HEK293 (cell line): ENCODE measurements around the gene MRAP2.

Experiments
- CTCF ChIA-PET: fragments of 350-600 bp; formaldehyde crosslinking; extraction: SDS; loops from one replicate; lab custom pipeline; 2021; ENCODE audit warnings: antibody characterized with exemption; lab: Yijun Ruan, JAX
- POLR2A ChIA-PET: fragments of 300-600 bp; formaldehyde crosslinking; extraction: SDS; loops from one replicate; lab custom pipeline; 2020; ENCODE audit warnings: antibody characterized with exemption, inconsistent platforms; lab: Yijun Ruan, JAX
- H3K27ac ChIP-seq: fragments of 200-500 bp; sonication (Bioruptor generic); 2 replicates; pipeline ENCODE4 v1.5.1; 2014; ENCODE audit warnings: low read depth, low read length, control low read depth, inconsistent platforms; ENCODE audit errors: extremely low read depth
- H3K36me3 ChIP-seq, 2 experiments: fragments of 200-500 bp in 1 of 2; sonication (Bioruptor generic) in 1 of 2; 1 replicate in 1 of 2; 2 replicates in 1 of 2; pipeline ENCODE4 v1.5.1; 2014 to 2017; ENCODE audit warnings: inconsistent platforms in 2 of 2, low read length in 2 of 2; ENCODE audit not compliant: control insufficient read depth in 2 of 2, insufficient read depth in 1 of 2
- H3K4me1 ChIP-seq: fragments of 200-500 bp; sonication (Bioruptor generic); 2 replicates; pipeline ENCODE4 v1.5.1; 2014; ENCODE audit warnings: mild to moderate bottlenecking, low read length, inconsistent platforms; ENCODE audit not compliant: control insufficient read depth, insufficient read depth
- H3K4me3 ChIP-seq: 2 replicates; pipeline ENCODE4 v1.5.1; 2011; ENCODE audit warnings: low read depth, mild to moderate bottlenecking, control low read depth, low read length, moderate library complexity
- H3K9me3 ChIP-seq: fragments of 200-500 bp; sonication (Bioruptor generic); 2 replicates; pipeline ENCODE4 v1.5.1; 2014; ENCODE audit warnings: low read depth, low read length, inconsistent platforms; ENCODE audit not compliant: control insufficient read depth, insufficient read depth
- BCL11A ChIP-seq: fragments of 450-650 bp; formaldehyde crosslinking; IDR thresholded peaks from 2 replicates; pipeline ENCODE4 v1.5.1; 2016; ENCODE audit warnings: low read depth, missing biosample characterization, missing genetic modification characterization
- GFI1B ChIP-seq: fragments of 450-650 bp; formaldehyde crosslinking; IDR thresholded peaks from 2 replicates; pipeline ENCODE4 v1.5.1; 2016; ENCODE audit warnings: missing biosample characterization, missing genetic modification characterization
- PBX3 ChIP-seq: sonication (generic); formaldehyde crosslinking; IDR thresholded peaks from 2 replicates; pipeline ENCODE4 v1.8.1; 2022; ENCODE audit warnings: mild to moderate bottlenecking, moderate library complexity, missing genetic modification reagents
- SP2 ChIP-seq: fragments of 450-650 bp; formaldehyde crosslinking; IDR thresholded peaks from 2 replicates; pipeline ENCODE4 v1.5.1; 2016; ENCODE audit warnings: missing biosample characterization, missing genetic modification characterization
- ZBTB48 ChIP-seq: fragments of 450-650 bp; formaldehyde crosslinking; IDR thresholded peaks from 2 replicates; pipeline ENCODE4 v1.5.1; 2016; ENCODE audit warnings: missing biosample characterization, missing genetic modification characterization
- ZNF324 ChIP-seq: fragments of 450-650 bp; formaldehyde crosslinking; IDR thresholded peaks from 2 replicates; pipeline ENCODE4 v1.5.1; 2016; ENCODE audit warnings: missing biosample characterization, missing genetic modification characterization
- ZNF335 ChIP-seq: fragments of 450-650 bp; formaldehyde crosslinking; conservative IDR thresholded peaks from 2 replicates; pipeline ENCODE4 v1.5.1; 2016; ENCODE audit warnings: missing biosample characterization, missing genetic modification characterization
- ZNF426 ChIP-seq: fragments of 450-650 bp; formaldehyde crosslinking; IDR thresholded peaks from 2 replicates; pipeline ENCODE4 v1.5.1; 2017; ENCODE audit warnings: missing biosample characterization, missing genetic modification characterization, mild to moderate bottlenecking, inconsistent platforms, moderate library complexity
- ZNF514 ChIP-seq: fragments of 450-650 bp; formaldehyde crosslinking; IDR thresholded peaks from 2 replicates; pipeline ENCODE4 v1.5.1; 2016; ENCODE audit warnings: missing biosample characterization, missing genetic modification characterization
- ZNF544 ChIP-seq: fragments of 450-650 bp; formaldehyde crosslinking; IDR thresholded peaks from 2 replicates; pipeline ENCODE4 v1.5.0; 2017; ENCODE audit warnings: missing biosample characterization, missing genetic modification characterization
- ZNF549 ChIP-seq: fragments of 450-650 bp; IDR thresholded peaks from 2 replicates; pipeline ENCODE4 v1.5.1; 2018; ENCODE audit warnings: missing biosample characterization, missing genetic modification characterization, mild to moderate bottlenecking, inconsistent platforms, moderate library complexity
- ZNF707 ChIP-seq: fragments of 450-650 bp; formaldehyde crosslinking; IDR thresholded peaks from 2 replicates; pipeline ENCODE4 v1.5.1; 2016; ENCODE audit warnings: missing biosample characterization, missing genetic modification characterization
- ZNF792 ChIP-seq: fragments of 450-650 bp; formaldehyde crosslinking; IDR thresholded peaks from 2 replicates; pipeline ENCODE4 v1.5.1; 2016; ENCODE audit warnings: missing biosample characterization, missing genetic modification characterization
- ZXDB ChIP-seq: fragments of 450-650 bp; formaldehyde crosslinking; IDR thresholded peaks from 2 replicates; pipeline ENCODE4 v1.5.1; 2016; ENCODE audit warnings: missing biosample characterization, missing genetic modification characterization
- TF ChIP-seq, protein P1 (sequence below): fragments of 450-650 bp; formaldehyde crosslinking; IDR thresholded peaks from 2 replicates; pipeline ENCODE4 v1.5.1; 2016; ENCODE audit warnings: missing biosample characterization, missing genetic modification characterization
- TF ChIP-seq, protein P2 (sequence below): fragments of 450-650 bp; formaldehyde crosslinking; IDR thresholded peaks from 2 replicates; pipeline ENCODE4 v1.5.1; 2016; ENCODE audit warnings: missing biosample characterization, missing genetic modification characterization
- TF ChIP-seq, protein P3 (sequence below): fragments of 450-650 bp; formaldehyde crosslinking; IDR thresholded peaks from 2 replicates; pipeline ENCODE4 v1.5.1; 2016; ENCODE audit warnings: missing biosample characterization, missing genetic modification characterization
- TF ChIP-seq, protein P4 (sequence below): fragments of 450-650 bp; formaldehyde crosslinking; IDR thresholded peaks from 2 replicates; pipeline ENCODE4 v1.5.1; 2016; ENCODE audit warnings: missing biosample characterization, missing genetic modification characterization
- TF ChIP-seq, protein P5 (sequence below): fragments of 450-650 bp; formaldehyde crosslinking; IDR thresholded peaks from 2 replicates; pipeline ENCODE4 v1.5.1; 2016; ENCODE audit warnings: missing biosample characterization, missing genetic modification characterization
- TF ChIP-seq, protein P6 (sequence below): fragments of 450-650 bp; formaldehyde crosslinking; IDR thresholded peaks from 2 replicates; pipeline ENCODE4 v1.5.1; 2016; ENCODE audit warnings: missing biosample characterization, missing genetic modification characterization

The MRAP2 gene

DNA sequence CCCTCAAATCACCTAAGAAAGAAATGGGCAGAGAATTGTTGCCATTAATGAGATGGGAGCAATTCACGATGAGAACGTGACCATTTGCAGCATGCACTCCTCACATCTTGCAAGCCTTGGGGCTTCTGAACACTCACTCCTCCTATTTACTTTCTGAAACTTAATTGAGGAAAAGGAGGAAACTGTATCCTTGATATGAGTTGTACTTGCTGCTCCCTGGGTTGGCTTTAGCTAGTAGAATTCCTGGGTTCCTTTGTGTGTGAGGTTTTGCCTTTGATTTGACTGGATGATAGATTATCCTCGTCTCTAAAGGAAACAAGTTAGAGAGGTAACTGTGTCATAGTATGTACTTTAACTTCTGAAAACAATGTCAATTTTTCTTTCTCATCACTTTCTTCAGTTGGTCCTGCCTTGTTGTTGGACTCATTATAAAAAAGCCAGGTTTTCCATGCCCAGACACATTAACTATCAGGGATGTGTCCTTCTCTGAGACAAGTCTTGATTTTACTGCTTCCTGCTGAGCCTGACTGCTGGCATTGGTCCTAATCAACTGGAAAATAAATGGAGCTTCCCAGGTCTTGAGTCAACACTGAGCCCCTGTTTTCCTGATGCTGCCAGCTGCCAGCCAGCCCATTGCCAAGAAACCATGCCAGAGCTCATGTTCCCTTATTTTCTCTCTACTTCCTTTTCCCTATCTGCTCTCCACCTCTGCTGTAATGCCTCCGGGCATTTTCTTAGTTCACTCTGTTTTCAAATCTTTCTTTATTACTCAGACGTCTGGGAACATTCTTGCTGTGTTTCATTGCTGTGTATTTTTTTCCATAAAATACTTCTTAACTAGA lies 6.0 kb upstream of the MRAP2 start:
- ChIA-PET POLR2A (interaction anchor here (0.7 kb wide), 1 partner anchor 168 kb away, joined by 3 read pairs; the partner anchor contains the start of gene CYB5R4), CTCF (no interaction called here)
- no peak overlapping the region for H3K27ac ChIP-seq
- 0 out of 2 replicates have a peak, but pooled peaks cover 5% of the 10 kb centered on the region for H3K4me1 ChIP-seq
- no peaks in the 10 kb centered on the region for H3K9me3 ChIP-seq
- H3K36me3 ChIP-seq, result no peaks in the 10 kb centered on the region
- no peak overlapping the region for H3K4me3 ChIP-seq
- TF ChIP-seq ZNF514 (tag by site-specific recombination) (no peak), ZNF324 (tag by site-specific recombination) (no peak), GFI1B (tag by site-specific recombination) (no peak), BCL11A (tag by site-specific recombination) (no peak), ZBTB48 (tag by site-specific recombination) (peak; percentile 67; the same call in 1 of the 2 replicates), ZNF544 (tag by site-specific recombination) (no peak), ZNF549 (tag by site-specific recombination) (no peak), ZNF707 (tag by site-specific recombination) (no peak), SP2 (no peak), ZNF792 (tag by site-specific recombination) (no peak), ZXDB (tag by site-specific recombination) (peak; percentile 55), ZNF335 (tag by site-specific recombination) (peak; percentile 47; the same call in 1 of the 2 replicates), PBX3 (CRISPR knock-in tag) (no peak), ZNF426 (tag by site-specific recombination) (no peak)
- TF ChIP-seq, protein P1, sequence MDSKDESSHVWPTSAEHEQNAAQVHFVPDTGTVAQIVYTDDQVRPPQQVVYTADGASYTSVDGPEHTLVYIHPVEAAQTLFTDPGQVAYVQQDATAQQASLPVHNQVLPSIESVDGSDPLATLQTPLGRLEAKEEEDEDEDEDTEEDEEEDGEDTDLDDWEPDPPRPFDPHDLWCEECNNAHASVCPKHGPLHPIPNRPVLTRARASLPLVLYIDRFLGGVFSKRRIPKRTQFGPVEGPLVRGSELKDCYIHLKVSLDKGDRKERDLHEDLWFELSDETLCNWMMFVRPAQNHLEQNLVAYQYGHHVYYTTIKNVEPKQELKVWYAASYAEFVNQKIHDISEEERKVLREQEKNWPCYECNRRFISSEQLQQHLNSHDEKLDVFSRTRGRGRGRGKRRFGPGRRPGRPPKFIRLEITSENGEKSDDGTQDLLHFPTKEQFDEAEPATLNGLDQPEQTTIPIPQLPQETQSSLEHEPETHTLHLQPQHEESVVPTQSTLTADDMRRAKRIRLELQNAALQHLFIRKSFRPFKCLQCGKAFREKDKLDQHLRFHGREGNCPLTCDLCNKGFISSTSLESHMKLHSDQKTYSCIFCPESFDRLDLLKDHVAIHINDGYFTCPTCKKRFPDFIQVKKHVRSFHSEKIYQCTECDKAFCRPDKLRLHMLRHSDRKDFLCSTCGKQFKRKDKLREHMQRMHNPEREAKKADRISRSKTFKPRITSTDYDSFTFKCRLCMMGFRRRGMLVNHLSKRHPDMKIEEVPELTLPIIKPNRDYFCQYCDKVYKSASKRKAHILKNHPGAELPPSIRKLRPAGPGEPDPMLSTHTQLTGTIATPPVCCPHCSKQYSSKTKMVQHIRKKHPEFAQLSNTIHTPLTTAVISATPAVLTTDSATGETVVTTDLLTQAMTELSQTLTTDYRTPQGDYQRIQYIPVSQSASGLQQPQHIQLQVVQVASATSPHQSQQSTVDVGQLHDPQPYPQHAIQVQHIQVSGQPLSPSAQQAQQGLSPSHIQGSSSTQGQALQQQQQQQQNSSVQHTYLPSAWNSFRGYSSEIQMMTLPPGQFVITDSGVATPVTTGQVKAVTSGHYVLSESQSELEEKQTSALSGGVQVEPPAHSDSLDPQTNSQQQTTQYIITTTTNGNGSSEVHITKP, result peak; percentile 68
- TF ChIP-seq, protein P2, sequence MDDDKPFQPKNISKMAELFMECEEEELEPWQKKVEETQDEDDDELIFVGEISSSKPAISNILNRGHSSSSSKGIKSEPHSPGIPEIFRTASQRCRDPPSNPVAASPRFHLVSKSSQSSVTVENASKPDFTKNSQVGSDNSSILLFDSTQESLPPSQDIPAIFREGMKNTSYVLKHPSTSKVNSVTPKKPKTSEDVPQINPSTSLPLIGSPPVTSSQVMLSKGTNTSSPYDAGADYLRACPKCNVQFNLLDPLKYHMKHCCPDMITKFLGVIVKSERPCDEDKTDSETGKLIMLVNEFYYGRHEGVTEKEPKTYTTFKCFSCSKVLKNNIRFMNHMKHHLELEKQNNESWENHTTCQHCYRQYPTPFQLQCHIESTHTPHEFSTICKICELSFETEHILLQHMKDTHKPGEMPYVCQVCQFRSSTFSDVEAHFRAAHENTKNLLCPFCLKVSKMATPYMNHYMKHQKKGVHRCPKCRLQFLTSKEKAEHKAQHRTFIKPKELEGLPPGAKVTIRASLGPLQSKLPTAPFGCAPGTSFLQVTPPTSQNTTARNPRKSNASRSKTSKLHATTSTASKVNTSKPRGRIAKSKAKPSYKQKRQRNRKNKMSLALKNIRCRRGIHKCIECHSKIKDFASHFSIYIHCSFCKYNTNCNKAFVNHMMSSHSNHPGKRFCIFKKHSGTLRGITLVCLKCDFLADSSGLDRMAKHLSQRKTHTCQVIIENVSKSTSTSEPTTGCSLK, result no peak
- TF ChIP-seq, protein P3, sequence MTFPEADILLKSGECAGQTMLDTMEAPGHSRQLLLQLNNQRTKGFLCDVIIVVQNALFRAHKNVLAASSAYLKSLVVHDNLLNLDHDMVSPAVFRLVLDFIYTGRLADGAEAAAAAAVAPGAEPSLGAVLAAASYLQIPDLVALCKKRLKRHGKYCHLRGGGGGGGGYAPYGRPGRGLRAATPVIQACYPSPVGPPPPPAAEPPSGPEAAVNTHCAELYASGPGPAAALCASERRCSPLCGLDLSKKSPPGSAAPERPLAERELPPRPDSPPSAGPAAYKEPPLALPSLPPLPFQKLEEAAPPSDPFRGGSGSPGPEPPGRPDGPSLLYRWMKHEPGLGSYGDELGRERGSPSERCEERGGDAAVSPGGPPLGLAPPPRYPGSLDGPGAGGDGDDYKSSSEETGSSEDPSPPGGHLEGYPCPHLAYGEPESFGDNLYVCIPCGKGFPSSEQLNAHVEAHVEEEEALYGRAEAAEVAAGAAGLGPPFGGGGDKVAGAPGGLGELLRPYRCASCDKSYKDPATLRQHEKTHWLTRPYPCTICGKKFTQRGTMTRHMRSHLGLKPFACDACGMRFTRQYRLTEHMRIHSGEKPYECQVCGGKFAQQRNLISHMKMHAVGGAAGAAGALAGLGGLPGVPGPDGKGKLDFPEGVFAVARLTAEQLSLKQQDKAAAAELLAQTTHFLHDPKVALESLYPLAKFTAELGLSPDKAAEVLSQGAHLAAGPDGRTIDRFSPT, result no peak
- TF ChIP-seq, protein P4, sequence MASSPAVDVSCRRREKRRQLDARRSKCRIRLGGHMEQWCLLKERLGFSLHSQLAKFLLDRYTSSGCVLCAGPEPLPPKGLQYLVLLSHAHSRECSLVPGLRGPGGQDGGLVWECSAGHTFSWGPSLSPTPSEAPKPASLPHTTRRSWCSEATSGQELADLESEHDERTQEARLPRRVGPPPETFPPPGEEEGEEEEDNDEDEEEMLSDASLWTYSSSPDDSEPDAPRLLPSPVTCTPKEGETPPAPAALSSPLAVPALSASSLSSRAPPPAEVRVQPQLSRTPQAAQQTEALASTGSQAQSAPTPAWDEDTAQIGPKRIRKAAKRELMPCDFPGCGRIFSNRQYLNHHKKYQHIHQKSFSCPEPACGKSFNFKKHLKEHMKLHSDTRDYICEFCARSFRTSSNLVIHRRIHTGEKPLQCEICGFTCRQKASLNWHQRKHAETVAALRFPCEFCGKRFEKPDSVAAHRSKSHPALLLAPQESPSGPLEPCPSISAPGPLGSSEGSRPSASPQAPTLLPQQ (tag by site-specific recombination), result no peak
- TF ChIP-seq, protein P5, sequence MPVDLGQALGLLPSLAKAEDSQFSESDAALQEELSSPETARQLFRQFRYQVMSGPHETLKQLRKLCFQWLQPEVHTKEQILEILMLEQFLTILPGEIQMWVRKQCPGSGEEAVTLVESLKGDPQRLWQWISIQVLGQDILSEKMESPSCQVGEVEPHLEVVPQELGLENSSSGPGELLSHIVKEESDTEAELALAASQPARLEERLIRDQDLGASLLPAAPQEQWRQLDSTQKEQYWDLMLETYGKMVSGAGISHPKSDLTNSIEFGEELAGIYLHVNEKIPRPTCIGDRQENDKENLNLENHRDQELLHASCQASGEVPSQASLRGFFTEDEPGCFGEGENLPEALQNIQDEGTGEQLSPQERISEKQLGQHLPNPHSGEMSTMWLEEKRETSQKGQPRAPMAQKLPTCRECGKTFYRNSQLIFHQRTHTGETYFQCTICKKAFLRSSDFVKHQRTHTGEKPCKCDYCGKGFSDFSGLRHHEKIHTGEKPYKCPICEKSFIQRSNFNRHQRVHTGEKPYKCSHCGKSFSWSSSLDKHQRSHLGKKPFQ, result no peak
- TF ChIP-seq, protein P6, sequence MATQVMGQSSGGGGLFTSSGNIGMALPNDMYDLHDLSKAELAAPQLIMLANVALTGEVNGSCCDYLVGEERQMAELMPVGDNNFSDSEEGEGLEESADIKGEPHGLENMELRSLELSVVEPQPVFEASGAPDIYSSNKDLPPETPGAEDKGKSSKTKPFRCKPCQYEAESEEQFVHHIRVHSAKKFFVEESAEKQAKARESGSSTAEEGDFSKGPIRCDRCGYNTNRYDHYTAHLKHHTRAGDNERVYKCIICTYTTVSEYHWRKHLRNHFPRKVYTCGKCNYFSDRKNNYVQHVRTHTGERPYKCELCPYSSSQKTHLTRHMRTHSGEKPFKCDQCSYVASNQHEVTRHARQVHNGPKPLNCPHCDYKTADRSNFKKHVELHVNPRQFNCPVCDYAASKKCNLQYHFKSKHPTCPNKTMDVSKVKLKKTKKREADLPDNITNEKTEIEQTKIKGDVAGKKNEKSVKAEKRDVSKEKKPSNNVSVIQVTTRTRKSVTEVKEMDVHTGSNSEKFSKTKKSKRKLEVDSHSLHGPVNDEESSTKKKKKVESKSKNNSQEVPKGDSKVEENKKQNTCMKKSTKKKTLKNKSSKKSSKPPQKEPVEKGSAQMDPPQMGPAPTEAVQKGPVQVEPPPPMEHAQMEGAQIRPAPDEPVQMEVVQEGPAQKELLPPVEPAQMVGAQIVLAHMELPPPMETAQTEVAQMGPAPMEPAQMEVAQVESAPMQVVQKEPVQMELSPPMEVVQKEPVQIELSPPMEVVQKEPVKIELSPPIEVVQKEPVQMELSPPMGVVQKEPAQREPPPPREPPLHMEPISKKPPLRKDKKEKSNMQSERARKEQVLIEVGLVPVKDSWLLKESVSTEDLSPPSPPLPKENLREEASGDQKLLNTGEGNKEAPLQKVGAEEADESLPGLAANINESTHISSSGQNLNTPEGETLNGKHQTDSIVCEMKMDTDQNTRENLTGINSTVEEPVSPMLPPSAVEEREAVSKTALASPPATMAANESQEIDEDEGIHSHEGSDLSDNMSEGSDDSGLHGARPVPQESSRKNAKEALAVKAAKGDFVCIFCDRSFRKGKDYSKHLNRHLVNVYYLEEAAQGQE (tag by site-specific recombination), result no peak
